ENCODE data around the gene CD274.
"Not testable (repeated sequence)": the region's sequence is repeated elsewhere in the genome, so short reads cannot be mapped to it uniquely, and the experiment has no call there.

DNA sequence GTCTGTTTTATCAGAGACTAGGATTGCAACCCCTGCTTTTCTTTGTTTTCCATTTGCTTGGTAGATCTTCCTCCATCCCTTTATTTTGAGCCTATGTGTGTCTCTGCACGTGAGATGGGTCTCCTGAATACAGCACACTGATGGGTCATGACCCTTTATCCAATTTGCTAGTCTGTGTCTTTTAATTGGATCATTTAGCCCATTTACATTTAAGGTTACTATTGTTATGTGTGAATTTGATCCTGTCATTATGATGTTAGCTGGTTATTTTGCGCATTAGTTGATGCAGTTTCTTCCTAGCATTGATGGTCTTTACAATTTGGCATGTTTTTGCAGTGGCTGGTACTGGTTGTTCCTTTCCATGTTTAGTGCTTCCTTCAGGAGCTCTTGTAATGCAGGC is 25.3 kb downstream of the CD274 start:
- not testable (repeated sequence) for TF ChIP-seq EZH2 (IDR thresholded peaks at IDR 0.05; ENCODE audit: borderline replicate concordance, low read depth, low read length, poor library complexity, severe bottlenecking)
- TF ChIP-seq, protein P1, sequence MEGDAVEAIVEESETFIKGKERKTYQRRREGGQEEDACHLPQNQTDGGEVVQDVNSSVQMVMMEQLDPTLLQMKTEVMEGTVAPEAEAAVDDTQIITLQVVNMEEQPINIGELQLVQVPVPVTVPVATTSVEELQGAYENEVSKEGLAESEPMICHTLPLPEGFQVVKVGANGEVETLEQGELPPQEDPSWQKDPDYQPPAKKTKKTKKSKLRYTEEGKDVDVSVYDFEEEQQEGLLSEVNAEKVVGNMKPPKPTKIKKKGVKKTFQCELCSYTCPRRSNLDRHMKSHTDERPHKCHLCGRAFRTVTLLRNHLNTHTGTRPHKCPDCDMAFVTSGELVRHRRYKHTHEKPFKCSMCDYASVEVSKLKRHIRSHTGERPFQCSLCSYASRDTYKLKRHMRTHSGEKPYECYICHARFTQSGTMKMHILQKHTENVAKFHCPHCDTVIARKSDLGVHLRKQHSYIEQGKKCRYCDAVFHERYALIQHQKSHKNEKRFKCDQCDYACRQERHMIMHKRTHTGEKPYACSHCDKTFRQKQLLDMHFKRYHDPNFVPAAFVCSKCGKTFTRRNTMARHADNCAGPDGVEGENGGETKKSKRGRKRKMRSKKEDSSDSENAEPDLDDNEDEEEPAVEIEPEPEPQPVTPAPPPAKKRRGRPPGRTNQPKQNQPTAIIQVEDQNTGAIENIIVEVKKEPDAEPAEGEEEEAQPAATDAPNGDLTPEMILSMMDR (conservative IDR thresholded peaks at IDR 0.05; ENCODE audit: low read depth, low read length), result not testable (repeated sequence)

Measured in A673 (cell line).